HepG2 (cell line): ENCODE data around the gene YPEL4. TPM values are rescaled to one million over a fixed set of nuclear protein-coding genes. Genes with fewer than 3 reads are reported as not detected.

Experiments used
- AHDC1 ChIP-seq: sonication (generic); formaldehyde crosslinking; IDR thresholded peaks from 2 replicates; pipeline ENCODE4 v1.5.1; 2020; ENCODE audit warnings: mild to moderate bottlenecking, missing genetic modification reagents, borderline replicate concordance
- FOXP4 ChIP-seq: sonication (generic); formaldehyde crosslinking; IDR thresholded peaks from 2 replicates; pipeline ENCODE4 v1.4.0; 2020; ENCODE audit warnings: missing genetic modification reagents
- HDAC1 ChIP-seq: sonication (generic); formaldehyde crosslinking; IDR thresholded peaks from 2 replicates; pipeline ENCODE4 v1.5.1; 2020; ENCODE audit warnings: mild to moderate bottlenecking, missing genetic modification reagents
- HES4 ChIP-seq: sonication (generic); formaldehyde crosslinking; IDR thresholded peaks from 2 replicates; pipeline ENCODE4 v1.9.0; 2021; ENCODE audit warnings: mild to moderate bottlenecking, missing genetic modification reagents, borderline replicate concordance
- HNRNPL ChIP-seq: fragments of 200-400 bp; formaldehyde crosslinking; IDR thresholded peaks from 2 replicates; pipeline ENCODE4 v1.6.1; 2017; ENCODE audit warnings: mild to moderate bottlenecking, low read depth, low read length
- KMT2A ChIP-seq: sonication (generic); formaldehyde crosslinking; IDR thresholded peaks from 2 replicates; pipeline ENCODE4 v1.4.0; 2020; ENCODE audit warnings: missing genetic modification reagents
- NFIC ChIP-seq: IDR thresholded peaks from 2 replicates; pipeline ENCODE4 v1.6.1; 2012; ENCODE audit warnings: mild to moderate bottlenecking, low read length, inconsistent platforms
- NFYC ChIP-seq: IDR thresholded peaks from 2 replicates; pipeline ENCODE4 v1.6.1; 2016; ENCODE audit warnings: missing genetic modification reagents, missing compliant biosample characterization
- PBX2 ChIP-seq: IDR thresholded peaks from 2 replicates; pipeline ENCODE4 v1.6.1; 2016; ENCODE audit warnings: control low read depth
- SALL1 ChIP-seq: sonication (generic); formaldehyde crosslinking; IDR thresholded peaks from 2 replicates; pipeline ENCODE4 v1.8.0; 2022; ENCODE audit warnings: mild to moderate bottlenecking, missing genetic modification reagents
- SMAD9 ChIP-seq: sonication (generic); formaldehyde crosslinking; IDR thresholded peaks from 2 replicates; pipeline ENCODE4 v1.5.1; 2020; ENCODE audit warnings: mild to moderate bottlenecking, missing genetic modification reagents
- TFAP4 ChIP-seq: sonication (generic); IDR thresholded peaks from 2 replicates; pipeline ENCODE4 v1.6.1; 2016; ENCODE audit warnings: low read depth, borderline replicate concordance
- TRIM22 ChIP-seq: fragments of 450-650 bp; IDR thresholded peaks from 2 replicates; pipeline ENCODE4 v1.6.1; 2017
- WIZ ChIP-seq: sonication (generic); formaldehyde crosslinking; IDR thresholded peaks from 2 replicates; pipeline ENCODE4 v1.5.1; 2020; ENCODE audit warnings: mild to moderate bottlenecking, missing genetic modification reagents
- ZNF432 ChIP-seq: sonication (generic); formaldehyde crosslinking; IDR thresholded peaks from 2 replicates; pipeline ENCODE4 v1.5.0; 2020; ENCODE audit warnings: missing genetic modification reagents, mild to moderate bottlenecking, borderline replicate concordance
- ZNF503 ChIP-seq: sonication (generic); formaldehyde crosslinking; IDR thresholded peaks from 2 replicates; pipeline ENCODE4 v1.4.0; 2020; ENCODE audit warnings: missing genetic modification reagents
- polyA plus RNA-seq, 8 experiments: library from polyadenylated mRNA; depleted of rRNA in 3 of 8; stranded (reverse) in 7 of 8; unstranded in 1 of 8; fragments of >200 nt; fragmentation: Illumina TruSeq in 4 of 8; extraction: Trizol in 4 of 8; gene quantifications; 2 replicates each; pipeline versions ENCODE4 v1.2.1 to v1.2.3, GENCODE V29; 2011 to 2016; ENCODE audit warnings: low read depth in 4 of 8, missing spikeins in 1 of 8, mixed read lengths in 1 of 8; ENCODE audit not compliant: insufficient read depth in 1 of 8
- total RNA-seq, 5 experiments: library from RNA; depleted of rRNA; stranded (reverse); fragments of >200 nt; fragmentation: Illumina TruSeq; extraction: Trizol; gene quantifications; 2 replicates each; pipeline ENCODE4 v1.2.3, GENCODE V29; 2016; ENCODE audit warnings: low read depth in 1 of 5

Gene YPEL4
- total and polyA plus RNA-seq, 2 of the 13 experiments (the other 11 are each of a cell fraction or from before 2014, with no cell fraction given), result 0.04 TPM; not detected in 1

- TF ChIP-seq NFYC, result peak; percentile 82
- no peak for TF ChIP-seq WIZ
- no peak for TF ChIP-seq NFIC
- no peak for TF ChIP-seq HES4 (CRISPR knock-in tag)
- TF ChIP-seq AHDC1 (CRISPR knock-in tag), result no peak; the same call in 1 of the 2 replicates
- peak; percentile 86 for TF ChIP-seq PBX2 (CRISPR knock-in tag)
- no peak for TF ChIP-seq SALL1
- 0 out of 2 replicates have a peak, but pooled peaks have one; percentile 31 for TF ChIP-seq ZNF503 (CRISPR knock-in tag)
- no peak for TF ChIP-seq TFAP4
- TF ChIP-seq FOXP4 (CRISPR knock-in tag), result 0 out of 2 replicates have a peak, but pooled peaks have one; percentile 26
- no peak for TF ChIP-seq KMT2A (CRISPR knock-in tag)
- TF ChIP-seq HNRNPL, result no peak
- no peak for TF ChIP-seq TRIM22
- TF ChIP-seq HDAC1 (CRISPR knock-in tag), result peak; percentile 53; the same call in 1 of the 2 replicates
- TF ChIP-seq SMAD9 (CRISPR knock-in tag), result no peak
- no peak for TF ChIP-seq ZNF432 (CRISPR knock-in tag)
Measured at GRCh38 chr11:57667117-57667735, 17.5 kb upstream of the YPEL4 start (continued).
